ENCODE data around the gene BOLA1. TPM values are rescaled to one million over a fixed set of nuclear protein-coding genes. Genes with fewer than 3 reads are reported as not detected.
A peak's percentile ranks its signal among the peaks of the same experiment; 100 is the strongest.

BOLA1 gene
- total RNA-seq, 1 experiment from 2014 or later: 6.0 TPM

GRCh38 chr1:149888999-149889289 lies 10.4 kb upstream of the BOLA1 start:
- Histone ChIP-seq H2BK15ac (ENCODE audit: low read depth, low read length) (no peak overlapping the region), H3K4me2 (ENCODE audit: insufficient read depth, insufficient read length, low read length) (peak overlapping the region; percentile 98), H3K23ac (ENCODE audit: insufficient read length, low read depth, low read length) (peak overlapping the region; percentile 92), H4K5ac (ENCODE audit: insufficient read length, low read depth, low read length) (peak overlapping the region; percentile 19), H3K23me2 (ENCODE audit: insufficient read length, low read depth, low read length, poor library complexity, severe bottlenecking) (peaks cover 24% of the 10 kb centered on the region), H4K8ac (replicated peaks; ENCODE audit: insufficient read length, low read depth, low read length) (no peak overlapping the region), H3K4ac (ENCODE audit: low read depth, low read length) (no peak overlapping the region), H3K79me1 (ENCODE audit: insufficient read depth, low read depth, low read length, poor library complexity, severe bottlenecking) (no peaks in the 10 kb centered on the region), H4K91ac (ENCODE audit: insufficient read length, low read depth, low read length) (no peak overlapping the region), H3K27ac (ENCODE audit: insufficient read length, low read depth, low read length) (peak overlapping the region; percentile 98), H3T11ph (ENCODE audit: low read length) (peak overlapping the region; percentile 5), H3K56ac (ENCODE audit: insufficient read length, low read depth, low read length) (peak overlapping the region; percentile 89), H2BK20ac (ENCODE audit: low read depth, low read length, poor library complexity, severe bottlenecking) (no peak overlapping the region), H3K9ac (ENCODE audit: extremely low read depth, insufficient read length, low read length) (peak overlapping the region; percentile 91), H2AFZ (ENCODE audit: low read length) (no peak overlapping the region), H3K14ac (ENCODE audit: insufficient read depth, low read length) (peak overlapping the region; percentile 67; the same call in 1 of the 2 replicates), H2BK5ac (ENCODE audit: insufficient read length, low read length) (no peak overlapping the region), H2BK120ac (ENCODE audit: low read depth, low read length, poor library complexity, severe bottlenecking) (no peak overlapping the region), H4K20me1 (ENCODE audit: control insufficient read depth, insufficient read depth, insufficient read length) (no peaks in the 10 kb centered on the region), H2AK5ac (ENCODE audit: insufficient read length, low read length) (no peak overlapping the region), H3K18ac (ENCODE audit: insufficient read length, low read depth, low read length) (peak overlapping the region; percentile 91), H3K27me3 (ENCODE audit: insufficient read depth, low read length) (no peaks in the 10 kb centered on the region), H3K4me1 (ENCODE audit: insufficient read depth, low read length) (peaks cover 3% of the 10 kb centered on the region; the same call in 1 of the 2 replicates), H3K79me2 (ENCODE audit: insufficient read depth, low read length) (no peaks in the 10 kb centered on the region), H3K9me3 (ENCODE audit: control insufficient read depth, low read depth, low read length) (no peaks in the 10 kb centered on the region), H2BK12ac (ENCODE audit: insufficient read length, low read depth, low read length) (no peak overlapping the region)
- no peaks in the 10 kb centered on the region for H3K36me3 Mint-ChIP-seq (ENCODE audit: insufficient read depth in 1 of 3, low read depth in 3 of 3)
- H3K9me3 Mint-ChIP-seq: no peaks in the 10 kb centered on the region
- no peak overlapping the region for H3K27ac Mint-ChIP-seq
- TF ChIP-seq, protein P1, sequence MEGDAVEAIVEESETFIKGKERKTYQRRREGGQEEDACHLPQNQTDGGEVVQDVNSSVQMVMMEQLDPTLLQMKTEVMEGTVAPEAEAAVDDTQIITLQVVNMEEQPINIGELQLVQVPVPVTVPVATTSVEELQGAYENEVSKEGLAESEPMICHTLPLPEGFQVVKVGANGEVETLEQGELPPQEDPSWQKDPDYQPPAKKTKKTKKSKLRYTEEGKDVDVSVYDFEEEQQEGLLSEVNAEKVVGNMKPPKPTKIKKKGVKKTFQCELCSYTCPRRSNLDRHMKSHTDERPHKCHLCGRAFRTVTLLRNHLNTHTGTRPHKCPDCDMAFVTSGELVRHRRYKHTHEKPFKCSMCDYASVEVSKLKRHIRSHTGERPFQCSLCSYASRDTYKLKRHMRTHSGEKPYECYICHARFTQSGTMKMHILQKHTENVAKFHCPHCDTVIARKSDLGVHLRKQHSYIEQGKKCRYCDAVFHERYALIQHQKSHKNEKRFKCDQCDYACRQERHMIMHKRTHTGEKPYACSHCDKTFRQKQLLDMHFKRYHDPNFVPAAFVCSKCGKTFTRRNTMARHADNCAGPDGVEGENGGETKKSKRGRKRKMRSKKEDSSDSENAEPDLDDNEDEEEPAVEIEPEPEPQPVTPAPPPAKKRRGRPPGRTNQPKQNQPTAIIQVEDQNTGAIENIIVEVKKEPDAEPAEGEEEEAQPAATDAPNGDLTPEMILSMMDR (conservative IDR thresholded peaks at IDR 0.05): no peak
- DNase-seq: no peak
- H3K4me3 Mint-ChIP-seq: no peak overlapping the region
- no CpG with 5 or more reads among the region's 6 CpGs for WGBS (ENCODE audit: extremely low coverage, insufficient read length, low lambda C conversion rate)
- H3K27me3 Mint-ChIP-seq (ENCODE audit: low read depth): no peaks in the 10 kb centered on the region
- H3K4me1 Mint-ChIP-seq: peaks cover 4% of the 10 kb centered on the region in 2 experiments; a peak in 3 of 4 replicates

All from H9 (cell line).